Activated B cell treated with CpG ODN at 0.5 μM for 24 hours (primary cell): ENCODE data around the gene FBXO44. TPM values are rescaled to one million over a fixed set of nuclear protein-coding genes. Genes with fewer than 3 reads are reported as not detected.

Experiments
- ATAC-seq: fragments of 200-7000 bp; cut with Tn5 transposase; one replicate; pipeline ENCODE4 v1.10.0; 2021; ENCODE audit warnings: low read depth, mild to moderate bottlenecking, moderate library complexity
- CTCF ChIA-PET: fragments of 350-600 bp; sonication (Branson Sonifier 250); formaldehyde crosslinking; loops from one replicate; lab custom pipeline; 2021; ENCODE audit warnings: antibody characterized with exemption; lab: Charles Lee
- POLR2A ChIA-PET: fragments of 350-600 bp; sonication (Branson Sonifier 250); formaldehyde crosslinking; loops from one replicate; lab custom pipeline; 2021; ENCODE audit warnings: antibody characterized with exemption; lab: Charles Lee
- DNase-seq: peaks from one replicate; pipeline ENCODE4 v3.0.0; 2022
- H3K27ac Mint-ChIP-seq: one replicate; pipeline ENCODE4 v1.8.0; 2020; ENCODE audit warnings: mixed read lengths
- H3K27me3 Mint-ChIP-seq: one replicate; pipeline ENCODE4 v1.8.0; 2021; ENCODE audit warnings: mixed read lengths
- H3K36me3 Mint-ChIP-seq: one replicate; pipeline ENCODE4 v1.8.0; 2021; ENCODE audit warnings: low read depth, mixed read lengths
- H3K4me1 Mint-ChIP-seq: one replicate; pipeline ENCODE4 v1.8.0; 2021; ENCODE audit warnings: mixed read lengths
- H3K4me3 Mint-ChIP-seq: one replicate; pipeline ENCODE4 v1.8.0; 2020; ENCODE audit warnings: mild to moderate bottlenecking, mixed read lengths
- H3K9me3 Mint-ChIP-seq: one replicate; pipeline ENCODE4 v1.8.0; 2020; ENCODE audit warnings: mixed read lengths
- intact Hi-C: fragments of 100-400 bp; cut with micrococcal nuclease; formaldehyde crosslinking; loops from one replicate; pipeline ENCODE4 v1.15.1; 2024
- total RNA-seq: library from RNA; stranded (reverse); gene quantifications from 2 replicates; pipeline ENCODE4 v1.2.3, GENCODE V29; 2022
- TF ChIP-seq, protein P1 (sequence below): fragments of 200-600 bp; IDR thresholded peaks from one replicate; pipeline ENCODE4 v1.8.0; 2022; ENCODE audit warnings: antibody characterized with exemption, mild to moderate bottlenecking

The FBXO44 gene
- total RNA-seq, 1 donor from 2014 or later, result 27.2 TPM

DNA sequence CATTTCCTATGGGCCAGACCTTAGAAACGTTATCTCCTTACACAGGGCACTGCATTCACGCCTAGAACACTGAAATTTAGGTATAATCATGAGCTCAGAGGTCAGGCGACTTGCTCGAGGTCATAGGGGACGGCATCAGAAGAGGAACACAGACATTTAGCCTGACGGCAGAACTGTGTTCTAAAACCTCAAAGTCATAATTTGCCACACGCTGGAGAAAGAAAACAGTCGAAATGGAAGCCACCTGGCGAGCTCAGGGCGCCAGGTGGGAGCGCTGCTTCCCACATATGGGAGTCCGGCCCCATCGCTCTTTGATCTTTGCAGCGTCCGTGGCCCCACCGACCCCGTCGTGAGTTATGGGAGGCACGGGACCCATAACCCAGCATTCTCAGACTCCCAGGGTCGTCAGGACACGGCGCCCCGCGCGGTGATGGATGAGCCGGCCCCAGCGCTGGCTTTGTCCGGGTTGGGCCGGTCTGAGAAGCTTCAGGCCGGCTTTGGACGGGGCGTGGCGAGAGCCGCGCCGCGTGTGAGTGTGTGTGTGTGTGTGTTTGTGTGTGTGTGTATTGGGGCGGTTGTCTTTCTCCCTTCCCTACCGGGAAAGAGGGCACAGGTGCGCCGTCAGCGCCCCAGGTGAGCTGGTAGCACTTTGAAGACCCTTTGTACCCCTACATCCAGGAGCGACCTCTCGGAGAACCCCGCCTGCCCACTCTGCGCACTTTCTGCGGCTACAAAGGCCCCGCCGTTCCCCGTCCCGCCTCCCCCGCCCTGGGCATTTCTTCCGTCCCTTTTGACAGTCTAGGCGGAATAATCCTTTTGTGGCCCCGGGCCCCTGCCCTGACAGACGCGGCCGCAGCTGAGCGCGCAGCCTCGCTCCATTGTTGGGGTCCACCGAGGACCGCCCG, 36.0 kb downstream of the FBXO44 start:
- intact Hi-C loops, result loop anchor here (2.0 kb wide), 1 partner anchor 28 kb away; no protein-coding TSS in a partner anchor
- Mint-ChIP-seq H3K36me3 (no peaks in the 10 kb centered on the region), H3K4me3 (peak overlapping the region; percentile 71), H3K27ac (no peak overlapping the region), H3K4me1 (peaks cover 16% of the 10 kb centered on the region), H3K9me3 (no peaks in the 10 kb centered on the region), H3K27me3 (peaks cover 45% of the 10 kb centered on the region)
- TF ChIP-seq, protein P1, sequence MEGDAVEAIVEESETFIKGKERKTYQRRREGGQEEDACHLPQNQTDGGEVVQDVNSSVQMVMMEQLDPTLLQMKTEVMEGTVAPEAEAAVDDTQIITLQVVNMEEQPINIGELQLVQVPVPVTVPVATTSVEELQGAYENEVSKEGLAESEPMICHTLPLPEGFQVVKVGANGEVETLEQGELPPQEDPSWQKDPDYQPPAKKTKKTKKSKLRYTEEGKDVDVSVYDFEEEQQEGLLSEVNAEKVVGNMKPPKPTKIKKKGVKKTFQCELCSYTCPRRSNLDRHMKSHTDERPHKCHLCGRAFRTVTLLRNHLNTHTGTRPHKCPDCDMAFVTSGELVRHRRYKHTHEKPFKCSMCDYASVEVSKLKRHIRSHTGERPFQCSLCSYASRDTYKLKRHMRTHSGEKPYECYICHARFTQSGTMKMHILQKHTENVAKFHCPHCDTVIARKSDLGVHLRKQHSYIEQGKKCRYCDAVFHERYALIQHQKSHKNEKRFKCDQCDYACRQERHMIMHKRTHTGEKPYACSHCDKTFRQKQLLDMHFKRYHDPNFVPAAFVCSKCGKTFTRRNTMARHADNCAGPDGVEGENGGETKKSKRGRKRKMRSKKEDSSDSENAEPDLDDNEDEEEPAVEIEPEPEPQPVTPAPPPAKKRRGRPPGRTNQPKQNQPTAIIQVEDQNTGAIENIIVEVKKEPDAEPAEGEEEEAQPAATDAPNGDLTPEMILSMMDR, result no peak
- ATAC-seq (peak; percentile 21), DNase-seq (no peak)
- CTCF ChIA-PET, result interaction anchor here (1.2 to 1.4 kb wide), 2 partner anchors 17 to 26 kb away, joined by 3 to 6 read pairs; partner anchors contain the start of gene FBXO6
- POLR2A ChIA-PET, result interaction anchor here (0.6 to 1.5 kb wide), 3 partner anchors 26 to 181 kb away, joined by 3 to 6 read pairs (median 6); partner anchors contain the start of gene AGTRAP

DNA sequence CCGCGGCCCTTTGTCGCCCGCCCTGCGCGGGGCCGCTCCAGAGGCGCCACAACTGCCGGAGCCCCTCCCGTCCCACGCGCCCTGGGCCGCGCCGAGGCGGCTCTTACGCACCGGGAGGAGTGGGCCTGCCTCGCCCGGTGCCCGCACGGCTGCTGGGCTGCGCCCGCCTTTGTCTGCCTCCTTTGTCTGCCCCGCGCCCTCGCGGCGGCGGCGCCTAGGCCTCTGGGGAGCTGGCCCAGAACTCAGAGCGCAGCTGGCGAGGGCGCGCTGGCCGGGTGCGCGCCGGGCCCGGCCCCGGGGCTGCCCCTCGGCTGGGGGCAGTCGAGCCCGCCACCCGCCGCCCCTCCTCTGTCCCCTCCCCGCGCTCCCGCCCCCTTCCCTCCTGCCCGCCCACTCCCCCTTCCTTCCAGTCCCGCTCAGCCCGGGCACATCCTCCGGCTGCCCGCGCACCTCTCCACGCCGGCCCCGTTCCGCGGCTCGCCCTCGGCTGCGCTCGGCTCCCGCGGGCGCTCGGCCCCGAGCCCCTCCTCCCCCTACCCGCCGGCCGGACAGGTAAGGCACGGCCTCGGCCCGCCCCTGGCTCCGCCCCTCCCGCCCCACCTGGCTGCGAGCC, 36.7 kb downstream of the FBXO44 start, which contains the start of gene DRAXIN:
Gene DRAXIN (plus strand): TSS at position 409 of the 613 bp plus-strand sequence. CDS start 14,549 bp downstream, outside the sequence.
- intact Hi-C loops, result loop anchor here (2.0 kb wide), 1 partner anchor 27 kb away; no protein-coding TSS in a partner anchor
- no peak for DNase-seq
- Mint-ChIP-seq H3K4me3 (peak within 1 kb of the TSS; percentile 71), H3K27ac (no peak within 1 kb of the TSS), H3K36me3 (no peaks in the 10 kb centered on the region), H3K4me1 (peaks cover 16% of the 10 kb centered on the region), H3K27me3 (peaks cover 46% of the 10 kb centered on the region), H3K9me3 (no peaks in the 10 kb centered on the region)
- peak; percentile 25 for ATAC-seq
- TF ChIP-seq, protein P1, result no peak
- ChIA-PET CTCF (interaction anchor here (1.2 kb wide), 1 partner anchor 27 kb away, joined by 6 read pairs; the partner anchor contains the start of gene FBXO6), POLR2A (interaction anchor here (0.8 to 1.5 kb wide), 2 partner anchors 10 to 44 kb away, joined by 3 to 6 read pairs; partner anchors contain the start of gene AGTRAP)

DNA sequence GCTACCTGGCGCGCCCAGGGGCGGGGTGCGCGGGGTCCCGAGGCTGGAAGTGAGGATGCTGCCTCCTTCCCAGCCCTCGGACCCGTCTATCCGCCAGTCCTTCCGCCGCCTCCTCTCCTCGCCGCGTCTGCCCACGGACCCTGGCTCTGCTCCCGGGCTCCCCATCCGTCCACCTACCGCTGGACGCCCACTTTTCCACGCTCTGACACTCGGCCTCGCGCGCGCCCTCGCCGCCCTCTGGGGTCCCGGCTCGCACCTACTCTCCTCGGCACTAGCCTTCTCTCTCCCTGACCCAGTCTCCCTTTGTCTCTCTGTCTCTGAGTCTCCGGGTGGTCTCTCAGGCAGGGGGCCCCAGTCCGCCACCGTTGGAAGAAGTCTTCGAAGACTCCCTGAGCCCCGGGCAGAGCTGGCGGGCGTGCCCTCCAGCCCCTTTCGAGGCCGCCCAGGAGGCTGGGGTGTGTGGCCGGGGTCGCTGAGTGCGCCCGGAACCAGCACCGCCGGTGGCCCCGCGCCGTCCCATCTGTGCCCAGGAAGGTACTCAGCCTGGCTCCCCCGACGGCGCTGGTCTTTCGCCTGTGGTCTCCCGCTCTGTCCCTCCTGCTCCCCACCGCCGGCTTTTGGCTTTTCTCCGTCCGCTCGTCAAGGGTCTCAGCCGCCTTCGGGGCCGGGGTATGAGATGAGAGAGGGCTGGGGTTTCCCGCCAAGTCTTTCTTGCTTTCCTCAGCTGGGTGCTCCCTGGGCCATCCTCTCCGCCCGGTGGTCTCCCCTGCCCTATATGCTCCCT, 37.4 kb downstream of the FBXO44 start:
- Mint-ChIP-seq H3K36me3 (no peaks in the 10 kb centered on the region), H3K9me3 (no peaks in the 10 kb centered on the region), H3K27me3 (peaks cover 46% of the 10 kb centered on the region), H3K4me3 (peak overlapping the region; percentile 61), H3K27ac (no peak overlapping the region), H3K4me1 (peaks cover 16% of the 10 kb centered on the region)
- intact Hi-C loops, result loop anchor here (2.0 kb wide), 1 partner anchor 27 kb away; no protein-coding TSS in a partner anchor
- CTCF ChIA-PET, result no interaction called here
- no peak for ATAC-seq
- TF ChIP-seq, protein P1, result no peak
- POLR2A ChIA-PET, result interaction anchor here (0.8 kb wide), 1 partner anchor 11 kb away, joined by 3 read pairs; no protein-coding TSS in a partner anchor
- no peak for DNase-seq

DNA sequence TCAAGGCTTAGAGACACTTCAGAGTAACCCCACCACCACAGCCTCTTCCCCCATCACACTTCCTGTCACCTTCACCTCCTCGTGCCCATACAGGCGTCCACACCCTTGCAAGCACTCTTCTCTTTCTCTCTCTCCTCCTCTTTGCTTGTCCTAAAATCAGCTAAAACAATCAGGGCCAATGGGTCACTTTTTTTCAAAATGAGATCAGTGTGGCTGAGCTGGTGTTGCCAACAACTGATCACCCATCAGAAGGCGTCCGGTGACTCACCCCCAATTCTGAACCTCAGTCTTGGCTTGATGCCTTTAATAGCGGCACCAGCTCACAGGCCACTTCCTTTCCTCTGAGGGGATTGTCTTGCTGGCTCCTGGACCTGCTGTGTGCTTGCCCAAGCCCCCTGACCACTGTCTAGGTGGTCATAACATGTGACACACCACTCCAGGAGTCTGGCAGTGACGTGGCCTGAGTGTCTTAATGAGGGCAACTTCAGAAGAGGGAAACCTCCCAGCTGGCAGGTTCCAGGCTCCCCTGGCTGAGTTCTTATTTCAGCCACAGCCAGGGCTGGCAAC, 38.4 kb downstream of the FBXO44 start:
- TF ChIP-seq, protein P1, result no peak
- Mint-ChIP-seq H3K4me3 (peak overlapping the region; percentile 24), H3K9me3 (no peaks in the 10 kb centered on the region), H3K36me3 (no peaks in the 10 kb centered on the region), H3K27ac (no peak overlapping the region), H3K4me1 (peaks cover 16% of the 10 kb centered on the region), H3K27me3 (peaks cover 42% of the 10 kb centered on the region)
- intact Hi-C loops, result no loop called here
- ATAC-seq, result peak; percentile 21
- ChIA-PET POLR2A (no interaction called here), CTCF (no interaction called here)
- DNase-seq, result no peak
